Measurements from ENCODE around the gene RSF1. TPM values are rescaled to one million over a fixed set of nuclear protein-coding genes. Genes with fewer than 3 reads are reported as not detected.

Gene RSF1
- total RNA-seq, 2 experiments from 2014 or later = 33.5 to 78.8 TPM

- Histone ChIP-seq H3K9me2 (ENCODE audit: insufficient read depth, low read length) (no peaks in the 10 kb centered on the region), H4K20me1 (ENCODE audit: insufficient read depth, low read length) (no peaks in the 10 kb centered on the region), H3K36me3 (ENCODE audit: insufficient read depth, low read length) (peaks cover 43% of the 10 kb centered on the region), H2AFZ (ENCODE audit: low read length) (no peak overlapping the region), H3K27ac (ENCODE audit: low read depth, low read length, poor library complexity, severe bottlenecking) (no peak overlapping the region), H3K9me3 (ENCODE audit: low read length) (no peaks in the 10 kb centered on the region), H3K4me3 (ENCODE audit: low read depth, low read length, poor library complexity, severe bottlenecking) (no peak overlapping the region), H3K4me1 (ENCODE audit: insufficient read depth, low read length, poor library complexity, severe bottlenecking) (no peaks in the 10 kb centered on the region), H3K79me2 (ENCODE audit: insufficient read depth, low read depth, low read length) (no peaks in the 10 kb centered on the region), H3K4me2 (ENCODE audit: low read length) (no peak overlapping the region)
- TF ChIP-seq EZH2phosphoT487 (IDR thresholded peaks at IDR 0.05; ENCODE audit: borderline replicate concordance, low read depth, low read length) = no peak
- TF ChIP-seq CTCF (conservative IDR thresholded peaks at IDR 0.05; ENCODE audit: low read length) = no peak
- POLR2A ChIA-PET = interaction anchor here (1.0 kb wide), 1 partner anchor 11 kb away, joined by 3 read pairs; no protein-coding TSS in a partner anchor
- CTCF ChIA-PET (ENCODE audit: unreplicated experiment) = no interaction called here
- intact Hi-C loops (cut with micrococcal nuclease; ENCODE audit: unreplicated experiment) = no loop called here
- no TSS peak for BruUV-seq (replicated peaks)
- DNase-seq (ENCODE audit: low spot score) = no peak
Measured at GRCh38 chr11:77758331-77758730, 62.2 kb downstream of the RSF1 start.

- DNase-seq (ENCODE audit: low spot score) = no peak
- ChIA-PET POLR2A (interaction anchor here (1.2 kb wide), 1 partner anchor 17 kb away, joined by 3 read pairs; no protein-coding TSS in a partner anchor), CTCF (ENCODE audit: unreplicated experiment) (no interaction called here)
- no peak for TF ChIP-seq CTCF (conservative IDR thresholded peaks at IDR 0.05; ENCODE audit: low read length)
- no peak for TF ChIP-seq EZH2phosphoT487 (IDR thresholded peaks at IDR 0.05; ENCODE audit: borderline replicate concordance, low read depth, low read length)
- H4K20me1 ChIP-seq (ENCODE audit: insufficient read depth, low read length) = no peaks in the 10 kb centered on the region
- H3K4me1 ChIP-seq (ENCODE audit: insufficient read depth, low read length, poor library complexity, severe bottlenecking) = no peaks in the 10 kb centered on the region
- no peak overlapping the region for H3K4me2 ChIP-seq (ENCODE audit: low read length)
- no peaks in the 10 kb centered on the region for H3K79me2 ChIP-seq (ENCODE audit: insufficient read depth, low read depth, low read length)
- no TSS peak for BruUV-seq (replicated peaks)
- no peaks in the 10 kb centered on the region for H3K9me2 ChIP-seq (ENCODE audit: insufficient read depth, low read length)
- no peak overlapping the region for H3K27ac ChIP-seq (ENCODE audit: low read depth, low read length, poor library complexity, severe bottlenecking)
- H3K36me3 ChIP-seq (ENCODE audit: insufficient read depth, low read length) = peaks cover 30% of the 10 kb centered on the region
- H2AFZ ChIP-seq (ENCODE audit: low read length) = no peak overlapping the region
- intact Hi-C loops (cut with micrococcal nuclease; ENCODE audit: unreplicated experiment) = no loop called here
- H3K9me3 ChIP-seq (ENCODE audit: low read length) = no peaks in the 10 kb centered on the region
- no peak overlapping the region for H3K4me3 ChIP-seq (ENCODE audit: low read depth, low read length, poor library complexity, severe bottlenecking)
Measured at GRCh38 chr11:77753230-77753629, 67.3 kb downstream of the RSF1 start.

- TF ChIP-seq CTCF (conservative IDR thresholded peaks at IDR 0.05; ENCODE audit: low read length) (no peak), EZH2phosphoT487 (IDR thresholded peaks at IDR 0.05; ENCODE audit: borderline replicate concordance, low read depth, low read length) (no peak)
- POLR2A ChIA-PET = interaction anchor here (1.2 kb wide), 2 partner anchors 10 to 17 kb away, joined by 3 read pairs; no protein-coding TSS in a partner anchor
Measured at GRCh38 chr11:77752516-77752915, 68.0 kb downstream of the RSF1 start.

More at GRCh38 chr11:77752516-77752915, 68.0 kb downstream of the RSF1 start:
- no peak overlapping the region for H2AFZ ChIP-seq (ENCODE audit: low read length)
- no peak overlapping the region for H3K4me3 ChIP-seq (ENCODE audit: low read depth, low read length, poor library complexity, severe bottlenecking)
- H3K9me2 ChIP-seq (ENCODE audit: insufficient read depth, low read length) = no peaks in the 10 kb centered on the region
- DNase-seq (ENCODE audit: low spot score) = no peak
- no peak overlapping the region for H3K4me2 ChIP-seq (ENCODE audit: low read length)
- H3K79me2 ChIP-seq (ENCODE audit: insufficient read depth, low read depth, low read length) = no peaks in the 10 kb centered on the region
- H3K9me3 ChIP-seq (ENCODE audit: low read length) = no peaks in the 10 kb centered on the region
- no peaks in the 10 kb centered on the region for H4K20me1 ChIP-seq (ENCODE audit: insufficient read depth, low read length)
- H3K4me1 ChIP-seq (ENCODE audit: insufficient read depth, low read length, poor library complexity, severe bottlenecking) = no peaks in the 10 kb centered on the region
- no TSS peak for BruUV-seq (replicated peaks)
- intact Hi-C loops (cut with micrococcal nuclease; ENCODE audit: unreplicated experiment) = no loop called here
- H3K36me3 ChIP-seq (ENCODE audit: insufficient read depth, low read length) = peaks cover 29% of the 10 kb centered on the region
- no peak overlapping the region for H3K27ac ChIP-seq (ENCODE audit: low read depth, low read length, poor library complexity, severe bottlenecking)
- CTCF ChIA-PET (ENCODE audit: unreplicated experiment) = no interaction called here

Data from OCI-LY7 (cell line).